KG1 (cell line): ENCODE measurements around the gene LCMT2.
"Not testable (repeated sequence)": the region's sequence is repeated elsewhere in the genome, so short reads cannot be mapped to it uniquely, and the experiment has no call there.

Experiments
- DNase-seq: peaks from one replicate; lab custom pipeline; 2025; lab: John Stamatoyannopoulos, UW

LCMT2 gene

GRCh38 chr15:43314171-43314570, 16.2 kb downstream of the LCMT2 start:
- DNase-seq: no peak

- DNase-seq: no peak
Measured at GRCh38 chr15:43312378-43312777, 18.0 kb downstream of the LCMT2 start.

- DNase-seq: no peak
Measured at GRCh38 chr15:43302205-43302817, 28.1 kb downstream of the LCMT2 start, which contains the start of gene TGM7. Gene TGM7 (minus strand): TSS chr15:43302255.

GRCh38 chr15:43299884-43300283, 30.5 kb downstream of the LCMT2 start:
- DNase-seq: no peak

DNA sequence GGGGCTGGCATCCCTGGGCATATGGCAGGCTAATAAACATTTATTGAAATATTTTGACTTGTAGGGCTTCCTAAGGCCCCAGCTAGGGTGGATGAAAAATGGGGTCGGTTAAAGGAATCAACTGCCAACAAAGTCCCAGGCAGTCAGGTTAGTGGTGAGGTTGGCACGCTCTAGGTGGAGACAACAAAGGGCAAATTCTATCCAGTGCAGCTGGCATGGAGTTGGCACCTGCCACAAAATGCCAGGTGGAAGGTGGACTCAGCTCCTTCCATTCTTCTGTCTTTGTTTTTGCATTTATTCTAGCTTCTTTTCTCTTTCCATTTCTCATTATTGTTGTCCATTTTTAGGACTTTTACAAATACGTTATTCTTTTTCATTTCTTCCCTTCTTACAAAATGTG, 31.0 kb downstream of the LCMT2 start:
- no peak for DNase-seq

DNA sequence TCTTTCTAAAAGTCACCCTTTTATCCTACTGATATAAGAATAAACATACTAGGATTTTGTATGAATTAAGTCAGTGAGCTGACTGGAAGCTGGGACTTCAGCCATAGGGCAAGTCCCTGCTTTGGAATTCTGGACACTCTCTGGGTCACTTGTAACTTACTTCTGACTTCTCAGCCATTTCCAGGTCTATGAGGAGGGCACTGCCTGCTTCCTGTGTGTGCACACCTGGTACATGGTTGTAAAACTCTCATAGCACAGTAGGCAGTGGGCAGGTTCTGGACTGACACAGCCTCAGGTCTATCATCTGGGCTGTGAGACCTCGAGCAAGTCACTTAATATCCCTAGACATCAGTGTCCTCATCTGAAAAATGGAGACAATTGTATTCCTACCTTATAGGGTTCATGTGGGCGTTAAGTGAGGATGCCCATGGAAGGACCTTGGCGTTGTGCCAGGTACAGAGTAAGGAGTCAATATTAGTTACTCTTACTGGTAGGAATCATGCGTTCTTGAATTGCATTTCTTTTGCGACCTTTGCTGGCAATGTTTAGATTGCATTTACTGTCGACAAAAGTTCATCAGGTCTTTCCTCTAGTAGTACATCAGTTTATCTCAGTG, 36.2 kb downstream of the LCMT2 start:
- DNase-seq: no peak

DNA sequence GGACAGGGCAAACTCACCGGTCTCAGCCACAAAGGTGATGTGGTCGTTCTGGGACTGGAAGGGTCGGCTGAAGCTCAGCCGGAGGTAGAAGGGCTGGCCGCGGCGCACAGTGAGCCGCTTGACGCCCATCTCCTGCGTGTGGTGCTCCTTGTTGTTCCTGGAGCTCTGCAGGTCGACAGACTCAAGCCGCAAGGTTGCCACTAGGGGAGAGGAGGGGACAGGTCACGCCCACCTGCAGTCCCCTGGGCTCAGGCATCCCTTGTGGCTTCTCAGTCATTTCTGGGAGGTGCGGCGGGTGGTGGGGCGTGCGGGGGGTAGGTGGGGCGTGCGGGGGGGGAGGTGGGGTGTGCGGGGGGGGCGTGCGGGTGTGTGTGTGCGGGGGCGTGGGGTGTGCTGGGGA, 36.9 kb downstream of the LCMT2 start:
- DNase-seq: no peak

- DNase-seq: no peak
Measured at GRCh38 chr15:43292375-43293078, 37.8 kb downstream of the LCMT2 start.

- not testable (repeated sequence) for DNase-seq
Measured at GRCh38 chr15:43289656-43290055, 40.7 kb downstream of the LCMT2 start.

DNA sequence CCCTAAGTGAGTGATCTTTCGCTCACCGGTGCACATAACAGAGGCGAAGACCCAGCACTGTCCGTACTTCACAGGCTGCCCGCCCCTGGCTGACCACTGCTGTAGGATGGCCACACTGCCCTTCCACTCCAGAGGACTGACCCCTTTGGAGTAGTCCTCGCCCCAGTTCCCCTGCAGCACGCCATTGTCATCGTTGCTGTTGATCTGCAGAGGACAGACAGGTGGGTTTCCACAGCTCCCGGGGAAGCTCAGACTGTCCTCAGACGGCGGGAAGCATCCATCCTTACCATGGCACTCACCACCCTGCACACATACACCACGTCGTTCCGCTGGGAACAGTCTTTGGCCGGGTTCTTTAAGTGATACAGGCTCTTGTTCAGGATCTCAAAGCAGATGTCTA, 43.1 kb downstream of the LCMT2 start:
- no peak for DNase-seq

GRCh38 chr15:43286074-43286473, 44.3 kb downstream of the LCMT2 start:
- DNase-seq: no peak

DNA sequence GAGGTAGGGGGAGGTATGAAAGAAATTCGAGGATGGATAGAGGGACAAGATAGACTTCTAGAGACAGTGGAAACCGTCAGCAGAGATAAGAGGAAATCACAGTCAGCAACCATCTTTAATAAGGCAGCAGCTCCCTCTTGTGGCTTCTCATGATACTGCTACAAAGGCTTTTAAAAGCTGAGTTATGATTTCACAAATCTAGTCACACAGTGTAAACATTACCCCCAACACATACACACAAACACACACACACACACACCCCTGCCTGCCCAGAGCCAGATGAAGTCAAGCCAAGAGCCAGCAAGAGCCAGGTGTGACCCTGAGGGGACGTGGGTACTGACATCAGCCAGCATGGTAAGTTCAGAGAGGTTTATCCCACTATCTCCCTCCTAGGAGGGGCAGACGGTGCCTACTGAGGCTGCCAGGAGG, 44.8 kb downstream of the LCMT2 start:
- peak; percentile 84 for DNase-seq

DNA sequence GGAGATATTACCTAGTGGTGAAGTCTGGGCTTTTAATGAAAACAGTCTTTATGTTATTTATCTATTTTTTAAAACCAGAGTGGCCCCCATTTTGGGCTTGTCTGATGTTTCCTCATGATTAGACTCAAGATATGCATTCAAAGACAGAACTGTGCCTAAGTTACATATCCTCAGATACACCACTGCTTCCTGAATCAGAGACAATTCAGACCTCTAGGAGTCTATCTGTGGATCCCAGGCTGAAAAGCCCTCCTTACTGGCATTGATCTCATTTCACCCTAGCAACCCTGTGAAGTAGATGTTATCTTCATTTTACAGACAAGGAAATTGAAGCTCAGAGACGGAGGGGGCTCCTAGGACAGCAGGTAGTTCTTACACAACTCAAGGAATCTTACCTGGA, 46.8 kb downstream of the LCMT2 start:
- DNase-seq: no peak

GRCh38 chr15:43281926-43282602, 48.3 kb downstream of the LCMT2 start:
- DNase-seq: no peak

DNA sequence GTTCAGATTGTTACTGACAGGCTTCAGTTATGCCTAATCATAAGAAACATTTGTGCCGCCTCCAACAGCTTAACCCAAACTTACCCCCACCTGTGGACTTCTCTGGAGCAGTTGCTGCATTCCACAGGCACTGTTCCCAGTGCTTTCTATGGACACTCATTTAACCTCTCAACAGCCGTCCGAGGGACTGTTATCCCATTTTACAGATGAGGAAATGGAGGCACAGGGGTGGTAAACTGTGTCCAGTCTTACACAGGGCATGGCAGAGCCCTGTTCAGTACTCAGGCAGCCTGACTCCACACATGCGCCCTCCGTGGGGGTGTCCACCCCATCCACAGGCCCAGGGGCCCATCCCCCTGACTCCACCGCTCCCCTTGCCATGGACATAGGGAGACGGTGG, 49.4 kb downstream of the LCMT2 start:
- no peak for DNase-seq

DNA sequence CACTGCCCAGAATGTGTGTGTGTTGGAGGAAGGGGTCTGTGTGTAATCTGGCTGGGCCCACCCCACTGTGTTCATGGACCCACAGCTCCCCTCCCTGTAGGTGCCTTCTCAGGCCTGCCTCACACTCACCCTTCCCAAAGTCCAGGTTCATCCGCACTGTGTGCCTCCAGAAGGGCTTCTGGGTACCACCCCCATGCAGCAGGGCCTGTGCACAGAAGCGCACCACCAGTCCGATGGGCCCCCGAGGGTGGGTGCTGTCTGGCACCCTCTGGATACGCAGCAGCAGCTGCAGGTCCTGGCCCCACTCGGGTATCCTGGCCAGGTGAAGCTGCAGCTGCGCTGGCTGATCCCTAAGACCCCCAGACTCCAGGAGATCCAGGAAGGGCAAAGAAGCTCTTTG, 50.9 kb downstream of the LCMT2 start:
- DNase-seq: no peak

GRCh38 chr15:43278869-43279268, 51.5 kb downstream of the LCMT2 start:
- DNase-seq: no peak

DNA sequence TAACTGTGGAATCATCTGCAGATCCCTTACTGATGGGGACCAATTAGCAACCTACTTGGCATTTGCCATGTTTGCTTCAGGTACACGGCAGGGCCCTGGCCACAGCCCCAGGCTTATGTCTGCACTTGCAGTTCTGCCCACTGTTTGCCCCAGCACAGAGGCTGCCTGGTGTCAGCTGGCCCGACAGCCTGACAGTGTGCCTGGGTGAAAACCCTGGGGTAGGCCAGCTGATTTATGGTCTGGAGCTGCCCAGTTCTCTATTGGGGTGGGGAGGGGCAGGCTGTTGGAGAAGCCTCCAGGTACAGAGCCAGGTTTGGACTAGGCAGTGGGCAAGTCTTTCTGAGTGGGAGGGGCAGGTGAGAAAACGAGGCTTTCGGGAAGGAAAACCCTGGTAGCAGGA, 52.5 kb downstream of the LCMT2 start:
- no peak for DNase-seq

DNA sequence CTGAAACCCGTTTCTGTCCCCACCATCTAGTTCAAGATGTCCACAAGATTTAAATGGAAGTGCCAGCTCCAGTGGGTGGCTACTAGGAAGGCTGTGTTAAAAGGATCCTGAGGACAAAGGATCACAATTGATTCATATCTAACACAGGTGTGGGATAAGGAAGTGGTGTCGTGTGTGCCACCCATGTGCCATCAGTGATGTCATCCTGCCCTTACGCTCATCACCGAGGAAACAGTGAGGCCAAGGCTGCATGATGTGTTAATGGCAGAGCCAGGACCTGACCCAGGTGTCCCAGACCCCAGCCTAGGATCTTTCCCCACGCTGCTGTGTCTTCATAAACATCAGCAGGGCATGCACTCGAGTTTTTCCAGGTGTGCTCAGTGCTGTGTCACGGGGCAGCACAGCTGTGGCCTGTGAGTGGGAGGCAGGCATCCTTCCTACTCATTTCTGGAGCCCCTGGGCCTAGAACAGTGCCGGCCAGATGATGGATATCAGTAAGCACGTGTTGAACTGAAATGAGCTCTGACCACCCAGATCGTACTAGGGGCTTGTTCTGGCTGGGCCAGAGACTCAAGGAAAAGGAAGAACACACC, 53.0 kb downstream of the LCMT2 start:
- no peak for DNase-seq

- no peak for DNase-seq
Measured at GRCh38 chr15:43276563-43277200, 53.7 kb downstream of the LCMT2 start.

GRCh38 chr15:43275740-43276562, 54.4 kb downstream of the LCMT2 start:
- no peak for DNase-seq
